HG03469 (cell line): ENCODE measurements around the gene LSM4.

ENCODE experiments used
- ATAC-seq: cut with Tn5 transposase; IDR thresholded peaks from one replicate; pipeline ENCODE4 v1.9.1; 2021; ENCODE audit warnings: mild to moderate bottlenecking, moderate library complexity, moderate number of reproducible peaks; ENCODE audit not compliant: unreplicated experiment

LSM4 gene

DNA sequence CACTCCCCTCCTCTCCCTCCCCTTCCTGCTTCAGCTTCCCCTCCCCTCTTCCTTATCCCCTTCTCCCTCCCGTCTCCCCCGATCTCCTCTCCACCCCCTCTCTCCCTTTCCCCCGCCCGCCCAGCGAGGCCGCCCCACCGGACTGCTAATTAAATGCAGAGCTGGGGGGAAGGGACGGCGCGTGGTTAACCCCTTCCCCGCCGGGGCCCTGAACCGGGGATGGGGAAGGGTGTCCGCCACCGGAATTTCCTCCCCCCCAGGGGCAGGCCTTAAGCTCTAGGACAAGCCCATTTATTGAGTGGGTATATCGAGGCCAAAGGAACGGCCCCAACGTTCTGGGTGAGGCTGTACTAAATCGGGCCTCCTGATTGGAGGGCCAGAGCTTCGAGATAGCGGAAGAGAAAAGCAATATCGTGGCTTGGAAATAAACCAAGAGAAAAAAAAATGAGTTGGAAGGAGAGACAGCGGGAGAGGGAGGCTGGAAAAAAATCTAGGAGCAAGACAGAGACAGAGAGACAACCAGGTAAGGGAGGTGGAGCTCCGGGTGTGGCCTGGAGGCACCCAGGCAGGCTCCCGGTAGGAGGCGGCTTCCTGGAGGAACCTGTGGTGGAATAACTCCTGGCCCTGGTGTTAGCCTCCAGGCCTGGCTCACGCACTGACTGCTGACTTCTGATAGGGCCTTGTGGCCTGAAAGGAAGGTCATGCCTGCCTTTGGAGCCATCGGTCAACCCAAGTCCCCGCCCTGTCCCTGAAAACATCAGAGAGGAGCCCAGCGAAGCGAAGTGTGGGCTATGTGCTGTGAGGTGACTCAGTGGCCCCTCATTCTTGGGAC is 29.9 kb downstream of the LSM4 start:
- no peak for ATAC-seq

DNA sequence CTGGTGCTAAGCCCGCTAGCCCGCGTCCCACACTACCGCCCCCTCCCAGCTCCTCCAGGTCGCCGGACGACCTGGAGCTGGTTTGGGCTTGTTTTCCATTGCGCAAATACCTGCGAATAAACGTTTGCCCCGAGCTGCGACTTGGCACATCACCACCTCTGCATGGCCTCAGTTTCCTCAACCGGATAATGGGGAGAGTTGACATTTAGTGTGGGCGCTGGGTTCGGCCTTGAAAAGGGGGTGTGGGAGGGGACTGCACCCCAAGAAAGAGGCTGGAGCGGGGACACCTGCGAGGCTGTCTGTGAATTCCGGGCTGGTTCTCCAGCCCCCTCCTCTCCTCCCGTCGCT is 30.4 kb downstream of the LSM4 start:
- ATAC-seq = no peak

DNA sequence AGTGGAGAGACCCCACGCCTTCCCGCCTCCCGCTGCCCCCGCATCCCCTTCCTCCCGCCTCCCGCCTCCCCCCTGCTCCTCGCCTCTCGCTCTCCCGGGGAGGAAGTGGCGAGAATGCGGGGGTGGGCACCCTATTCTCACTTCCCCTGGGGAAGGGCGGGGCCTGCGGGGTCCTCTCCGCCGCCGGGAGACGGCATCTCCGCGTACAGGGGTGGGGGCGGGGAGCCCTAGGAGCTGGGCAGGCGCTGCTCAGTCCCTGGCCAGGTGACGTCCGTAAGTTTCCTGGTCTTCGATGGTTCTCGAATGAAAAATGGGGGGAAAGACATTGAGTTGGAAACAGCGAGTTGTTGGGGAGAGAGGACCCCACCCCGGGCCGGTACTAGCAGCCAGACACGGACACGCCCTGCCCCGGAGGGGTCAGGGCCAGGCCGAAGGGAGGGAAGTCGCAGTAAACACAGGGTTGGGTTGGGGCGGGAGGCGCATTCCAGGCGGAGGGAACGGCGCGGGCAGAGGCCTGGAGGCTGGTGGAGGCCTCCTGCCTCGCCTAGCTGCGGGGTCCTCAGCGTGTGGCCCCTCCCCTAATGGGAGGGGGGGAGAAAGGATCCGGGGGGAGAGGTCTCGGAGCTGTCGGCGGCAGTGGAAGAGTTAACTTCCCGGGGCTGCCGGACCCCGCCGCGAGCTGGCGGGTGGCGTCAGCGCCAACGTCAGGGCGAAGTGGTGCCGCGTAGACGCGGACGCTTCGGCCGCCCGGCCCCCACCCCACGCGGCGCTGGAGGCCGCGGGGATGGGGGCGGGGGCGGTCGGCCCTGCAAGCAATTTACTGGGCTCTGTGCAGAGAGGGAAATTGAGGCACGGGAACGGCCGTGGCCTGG is 31.1 kb downstream of the LSM4 start:
- ATAC-seq = no peak

DNA sequence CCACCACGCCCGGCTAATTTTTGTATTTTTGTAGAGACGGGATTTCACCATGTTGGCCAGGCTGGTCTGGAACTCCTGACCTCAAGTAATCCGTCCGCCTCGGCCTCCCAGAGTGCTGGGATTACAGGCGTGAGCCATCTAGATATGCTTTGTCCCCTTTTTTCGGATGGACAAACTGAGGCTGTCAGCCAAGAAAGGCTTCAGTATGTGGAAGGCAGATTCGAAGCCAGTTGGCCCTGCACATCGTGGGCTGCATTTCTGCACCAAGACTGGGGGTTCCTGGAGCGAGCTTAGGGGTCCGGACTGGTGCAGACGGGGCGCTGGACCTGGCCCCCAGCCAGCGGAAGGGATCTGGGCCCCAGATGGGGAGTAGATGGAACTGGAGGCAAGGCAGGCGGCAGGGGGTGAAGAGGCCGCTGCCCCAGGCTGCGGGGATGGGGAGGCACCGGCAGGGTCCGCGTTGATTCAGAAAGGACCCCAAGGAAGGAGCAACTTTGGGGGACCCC is 31.8 kb downstream of the LSM4 start:
- ATAC-seq = no peak

DNA sequence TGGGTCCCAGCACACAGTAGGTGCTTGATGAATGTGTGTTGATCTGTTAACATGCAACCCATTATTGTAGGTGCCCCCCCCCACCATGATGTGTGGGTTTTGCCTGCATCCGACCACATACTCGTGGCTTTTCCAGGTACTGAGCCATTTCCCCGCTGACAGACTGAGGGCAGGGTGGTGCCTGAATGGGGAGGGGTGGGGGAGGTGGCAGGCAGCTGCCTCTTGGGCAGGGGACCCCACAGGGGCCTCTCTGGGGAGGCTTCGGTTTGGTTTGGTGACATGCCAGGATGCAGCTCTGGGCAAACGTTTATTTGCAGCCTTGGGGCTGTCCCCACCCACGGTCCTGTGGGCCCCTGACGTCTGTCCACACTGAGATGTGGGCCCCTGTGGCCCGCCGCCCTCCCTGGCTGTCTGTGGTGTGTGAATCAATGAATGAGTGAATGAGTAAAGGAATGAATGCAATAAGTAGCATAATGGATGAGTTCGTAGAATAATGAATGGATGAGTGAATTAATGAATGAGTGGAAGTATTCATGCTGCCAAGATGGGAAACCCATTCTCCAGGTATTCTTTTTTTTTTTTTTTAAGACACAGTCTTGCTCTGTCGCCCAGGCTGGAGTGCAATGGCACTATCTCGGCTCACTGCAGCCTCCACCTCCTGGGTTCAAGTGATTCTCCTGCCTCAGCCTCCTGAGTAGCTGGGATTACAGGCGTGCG is 32.4 kb downstream of the LSM4 start:
- ATAC-seq = no peak

DNA sequence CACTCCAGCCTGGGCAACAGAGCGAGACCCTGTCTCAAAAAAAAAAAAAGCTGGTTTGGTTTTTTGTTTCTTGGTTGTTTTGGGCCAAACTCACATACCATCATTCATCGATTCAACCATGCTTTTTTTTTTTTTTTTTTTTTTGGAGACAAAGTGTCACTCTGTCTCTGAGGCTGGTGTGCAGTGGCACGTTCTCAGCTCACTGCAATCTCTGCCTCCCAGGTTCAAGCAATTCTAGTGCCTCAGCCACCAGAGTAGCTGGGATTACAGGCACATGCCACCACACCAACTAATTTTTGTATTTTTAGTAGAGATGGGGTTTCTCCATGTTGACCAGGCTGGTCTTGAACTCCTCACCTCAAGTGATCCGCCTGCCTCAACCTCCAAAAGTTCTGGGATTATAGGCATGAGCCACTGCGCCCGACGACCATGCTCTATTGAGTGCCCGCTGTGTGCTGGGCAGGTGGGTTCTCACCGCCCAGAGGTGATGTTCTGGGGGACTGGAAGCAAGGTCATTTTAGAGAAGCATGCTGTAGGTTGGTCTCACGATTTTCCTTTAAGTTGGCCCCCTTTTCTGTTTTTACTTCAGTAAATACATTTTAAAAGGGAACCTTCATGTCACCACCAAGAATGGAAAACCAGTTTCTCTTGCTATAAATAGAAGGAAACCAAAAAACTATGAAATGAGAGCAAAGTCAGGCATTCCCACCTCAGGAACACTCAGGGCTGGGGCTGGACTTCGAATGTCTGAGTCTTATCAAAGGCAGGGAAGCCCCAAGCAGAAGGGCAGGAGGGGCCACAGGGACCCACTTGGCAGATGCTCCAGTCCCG is 33.2 kb downstream of the LSM4 start:
- ATAC-seq = no peak

DNA sequence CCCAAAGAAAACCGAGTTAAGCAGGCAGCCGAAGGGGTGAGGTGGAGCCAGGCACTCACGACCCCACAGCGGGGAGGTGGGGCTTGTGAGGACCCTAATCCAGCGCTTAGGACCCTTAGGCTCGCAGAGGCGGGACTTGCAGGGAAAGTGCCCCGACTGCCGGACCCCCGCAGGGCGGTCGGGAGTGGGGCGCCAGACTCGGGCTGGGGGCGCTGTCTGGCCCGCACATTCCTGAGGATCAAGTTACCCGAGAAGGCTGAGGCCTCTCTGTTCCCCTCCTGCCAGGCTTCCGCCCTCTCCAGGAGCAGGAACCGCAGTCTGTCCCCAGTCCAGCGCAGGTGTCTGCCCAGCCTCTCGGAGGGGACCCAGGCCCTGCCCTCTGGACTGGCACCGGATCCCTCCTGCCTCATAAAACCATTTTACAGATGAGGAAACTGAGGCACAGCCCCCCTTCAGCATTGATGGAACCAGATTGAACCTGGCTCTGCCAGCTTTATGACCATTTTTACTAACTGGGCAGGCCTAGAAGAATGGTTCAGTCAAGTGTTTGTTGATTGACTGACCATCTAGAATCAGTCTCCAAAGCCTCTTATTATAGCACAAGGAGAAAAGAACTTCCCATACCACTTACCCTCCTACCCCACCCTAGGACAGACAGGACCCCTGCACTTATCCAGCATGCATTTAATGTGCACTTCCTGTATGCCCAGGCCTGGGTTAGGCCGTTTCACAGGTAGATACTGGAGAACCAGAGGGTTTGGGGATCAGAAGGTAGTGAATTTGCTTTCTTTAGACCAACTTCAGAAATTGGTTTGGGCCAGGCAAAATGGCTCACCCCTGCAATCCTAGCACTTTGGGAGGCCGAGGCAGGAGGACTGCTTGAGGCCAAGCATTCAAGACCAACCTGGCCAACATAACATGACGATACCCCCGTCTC is 34.8 kb downstream of the LSM4 start:
- ATAC-seq = no peak

DNA sequence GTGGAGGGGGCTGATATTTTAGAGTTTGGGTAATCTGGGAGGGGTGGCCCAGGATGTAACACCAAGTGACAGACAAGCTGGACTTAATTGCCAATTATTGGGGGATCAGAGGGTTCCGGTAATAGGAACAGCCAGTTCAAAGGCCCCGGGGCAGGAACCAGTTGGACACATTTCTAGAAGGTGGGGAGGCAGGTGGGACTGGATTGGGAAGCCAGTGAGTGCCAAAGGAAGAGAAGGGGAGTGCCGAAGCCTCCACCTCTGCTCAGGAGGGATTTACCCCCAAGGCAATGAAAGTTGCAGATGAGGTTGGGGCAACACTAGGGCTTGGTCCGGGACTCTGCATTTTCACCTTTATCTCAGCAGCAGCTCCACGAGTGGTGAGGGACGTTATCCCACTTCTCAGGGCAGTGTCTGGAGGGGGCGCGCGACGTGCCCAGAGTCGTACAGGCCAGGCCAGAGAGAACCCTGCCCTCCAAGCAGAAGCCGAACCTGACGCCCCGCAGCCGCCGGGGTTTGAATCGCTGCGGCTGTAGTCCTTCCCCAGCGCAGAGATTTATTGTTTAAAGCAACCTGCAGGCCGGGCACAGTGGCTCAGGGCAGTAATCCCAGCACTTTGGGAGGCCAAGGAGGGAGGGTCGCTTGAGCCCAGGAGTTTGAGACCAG is 35.8 kb downstream of the LSM4 start:
- ATAC-seq = no peak

DNA sequence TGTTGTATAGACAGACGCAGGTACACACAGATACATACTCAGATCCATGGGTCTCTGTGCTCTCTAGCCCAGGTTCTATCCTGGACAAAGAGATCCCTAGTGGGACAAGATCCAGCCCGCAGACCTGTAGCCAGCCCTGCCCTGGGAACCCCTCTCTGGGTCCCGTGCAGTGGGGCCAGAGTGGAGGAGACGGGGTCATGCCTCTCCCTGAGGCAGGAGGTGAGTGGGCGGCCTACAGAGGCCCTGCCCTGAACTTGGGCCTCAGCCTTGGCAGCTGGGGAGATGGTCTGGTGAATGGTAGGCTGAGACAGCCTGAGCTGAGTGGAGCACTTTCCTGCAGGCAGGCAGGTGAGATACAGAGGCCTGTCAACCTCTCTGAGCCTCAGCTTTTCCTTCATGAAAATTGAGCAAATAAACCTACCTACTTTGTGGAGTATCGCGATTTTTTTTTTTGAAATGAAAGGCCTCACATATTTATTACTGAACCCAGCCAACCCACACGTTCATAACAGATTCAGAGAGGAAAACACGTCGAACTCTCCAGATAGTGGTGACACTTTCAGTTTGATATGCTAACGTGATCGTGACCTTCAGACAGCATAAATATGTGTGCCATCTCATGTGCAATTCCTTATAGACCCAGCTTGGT is 38.0 kb downstream of the LSM4 start:
- no peak for ATAC-seq

DNA sequence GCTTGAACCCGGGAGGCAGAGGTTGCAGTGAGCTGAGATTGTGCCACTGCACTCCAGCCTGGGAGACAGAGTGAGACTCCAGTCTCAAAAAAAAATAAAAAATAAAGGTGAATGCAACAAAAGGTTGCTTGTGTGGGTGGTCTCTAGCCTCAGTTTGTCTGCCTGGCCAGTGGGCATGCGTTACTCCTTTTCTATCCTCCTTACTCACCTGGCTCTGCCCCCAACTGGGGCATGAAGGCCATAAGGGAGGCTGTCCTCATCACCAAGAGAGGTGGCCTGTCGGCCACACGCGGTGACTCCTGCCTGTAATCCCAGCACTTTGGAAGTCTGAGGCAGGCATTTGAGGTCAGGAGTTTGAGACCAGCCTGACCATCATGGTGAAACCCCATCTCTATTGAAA is 39.5 kb downstream of the LSM4 start:
- ATAC-seq = no peak

DNA sequence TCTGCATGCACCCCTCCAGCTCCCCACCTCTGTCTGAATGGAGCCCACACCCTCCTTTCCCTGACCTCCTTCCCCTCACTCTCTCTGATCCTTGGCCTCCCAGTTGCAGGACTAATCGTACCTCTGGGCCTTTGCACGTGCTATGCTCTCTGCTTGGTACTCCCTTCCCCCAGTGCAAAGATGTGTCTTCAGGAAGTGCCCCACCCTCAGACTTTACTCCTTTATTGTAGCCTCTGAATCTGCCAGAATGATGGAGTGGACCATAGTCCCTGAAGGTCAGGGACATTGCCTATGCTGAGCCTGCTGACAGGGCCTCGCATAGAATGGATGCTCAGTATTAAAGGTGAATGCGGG is 40.1 kb downstream of the LSM4 start:
- no peak for ATAC-seq

DNA sequence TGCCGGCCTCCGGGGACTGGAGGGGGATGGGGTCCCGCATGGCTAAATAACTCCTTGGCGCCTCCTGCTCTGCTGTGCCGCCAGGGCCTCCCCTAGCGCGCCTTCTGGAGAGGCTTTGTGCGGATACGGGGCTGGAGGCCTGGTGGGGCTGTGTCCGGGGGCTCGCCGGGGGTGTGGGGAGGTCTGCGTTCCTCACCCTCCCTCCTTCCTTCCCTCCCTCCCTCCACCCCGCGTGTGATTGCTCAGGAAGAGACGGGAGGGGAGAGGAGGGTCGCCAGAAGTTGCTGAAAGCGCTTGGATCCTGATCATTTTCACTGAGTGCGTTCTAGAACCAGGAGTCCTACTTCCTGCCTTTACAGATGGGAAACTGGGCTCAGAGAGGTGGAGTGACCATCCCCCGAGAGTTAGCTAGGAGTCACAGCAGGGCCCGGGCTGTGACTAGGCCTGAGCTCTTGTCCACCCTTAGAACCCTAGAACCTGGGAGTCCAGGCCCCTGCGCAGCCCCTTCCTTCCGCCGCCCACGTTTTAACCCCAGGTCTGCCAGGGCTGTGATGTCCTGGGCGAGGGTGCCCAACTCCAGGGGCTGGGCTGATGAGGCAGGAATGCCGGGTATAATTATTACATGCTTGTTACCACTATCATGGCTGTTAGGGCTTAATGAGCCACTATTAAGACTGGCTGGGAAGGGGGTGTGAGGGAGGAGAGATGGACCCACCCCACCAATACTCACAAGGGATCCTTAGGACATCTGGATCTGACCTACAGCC is 40.7 kb downstream of the LSM4 start:
- ATAC-seq = no peak

DNA sequence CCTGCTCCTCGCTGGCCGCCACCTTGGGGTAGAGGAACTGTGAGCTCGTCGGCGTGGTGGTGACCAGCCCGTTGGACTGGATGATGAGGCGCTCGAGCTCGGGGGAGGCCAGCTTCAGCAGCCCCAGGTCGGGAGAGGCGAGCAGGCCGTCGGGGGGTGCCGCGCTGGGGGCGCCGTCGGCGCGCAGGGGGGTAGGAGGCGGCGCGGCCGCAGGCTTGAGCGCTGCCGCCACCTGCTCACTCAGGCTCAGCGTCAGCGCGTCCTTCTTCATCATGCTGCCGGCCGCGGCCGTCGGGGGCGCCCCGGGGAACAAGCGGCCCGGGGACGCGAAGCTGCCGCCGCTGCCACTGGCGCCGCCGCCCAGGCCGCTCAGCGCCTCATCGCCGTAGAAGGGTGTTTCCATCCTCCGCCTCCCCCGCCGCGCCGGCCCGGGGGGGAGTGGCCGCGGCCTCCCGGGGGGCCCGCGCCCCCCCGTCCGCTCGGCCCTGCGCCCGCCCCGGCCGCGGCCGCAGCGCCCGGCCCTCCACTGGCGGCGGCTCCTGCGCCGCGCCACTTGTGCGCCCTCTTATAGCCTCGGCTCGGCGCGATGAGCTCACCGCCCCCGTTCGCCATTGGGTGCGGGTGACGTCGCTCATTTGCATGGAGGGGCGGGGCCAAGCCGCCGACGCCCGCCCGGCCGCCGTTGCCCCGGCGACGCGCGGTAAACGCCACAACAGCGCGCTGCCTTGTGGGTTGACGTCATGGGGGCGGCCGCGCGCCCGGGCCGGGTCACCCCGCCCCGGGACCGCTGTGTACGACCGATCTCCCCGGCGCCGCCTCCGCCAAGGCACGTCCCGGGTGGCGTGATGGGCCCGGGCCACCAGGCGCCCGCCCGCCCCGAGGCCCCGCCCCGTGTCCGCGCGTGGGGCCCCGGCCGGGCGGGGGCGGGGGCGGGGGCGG is 41.5 kb downstream of the LSM4 start, which contains the start of gene JUND:
JUND (minus strand) TSS at position 541 of the 939 bp plus-strand sequence; CDS start at position 403, 138 bp downstream.
- ATAC-seq = peak; percentile 47

DNA sequence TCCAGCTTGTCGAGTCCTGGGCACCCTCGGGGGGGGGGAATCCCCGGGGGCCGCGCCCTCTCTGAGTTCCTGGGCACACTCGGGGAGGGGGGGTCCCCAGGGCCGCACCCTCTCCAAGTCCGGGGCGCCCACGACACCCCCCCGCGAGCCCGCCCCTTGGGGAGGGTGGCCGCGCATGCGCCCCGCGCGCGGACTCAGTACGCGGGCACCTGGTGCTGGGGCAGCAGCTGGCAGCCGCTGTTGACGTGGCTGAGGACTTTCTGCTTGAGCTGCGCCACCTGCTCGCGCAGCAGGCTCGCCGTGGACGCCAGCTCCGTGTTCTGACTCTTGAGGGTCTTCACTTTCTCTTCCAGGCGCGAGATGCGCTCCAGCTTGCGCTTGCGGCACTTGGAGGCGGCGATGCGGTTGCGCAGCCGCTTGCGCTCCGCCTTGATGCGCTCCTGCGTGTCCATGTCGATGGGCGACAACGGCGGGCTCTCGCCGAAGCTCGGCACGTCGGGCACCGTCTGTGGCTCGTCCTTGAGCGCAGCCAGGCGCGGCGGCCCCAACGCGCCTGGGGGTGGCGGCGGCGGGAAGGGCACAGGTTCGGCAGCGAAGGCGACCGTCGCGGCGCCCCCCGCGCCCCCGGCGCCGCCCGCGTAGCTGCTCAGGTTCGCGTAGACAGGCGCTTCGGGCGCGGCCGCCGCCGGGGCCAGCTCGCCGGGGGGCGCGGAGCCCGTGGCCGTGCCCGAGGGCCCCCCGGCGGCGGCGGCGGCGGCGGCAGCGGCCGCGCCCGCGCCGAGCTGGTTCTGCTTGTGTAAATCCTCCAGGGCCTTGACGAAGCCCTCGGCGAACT is 42.4 kb downstream of the LSM4 start:
- ATAC-seq = no peak

DNA sequence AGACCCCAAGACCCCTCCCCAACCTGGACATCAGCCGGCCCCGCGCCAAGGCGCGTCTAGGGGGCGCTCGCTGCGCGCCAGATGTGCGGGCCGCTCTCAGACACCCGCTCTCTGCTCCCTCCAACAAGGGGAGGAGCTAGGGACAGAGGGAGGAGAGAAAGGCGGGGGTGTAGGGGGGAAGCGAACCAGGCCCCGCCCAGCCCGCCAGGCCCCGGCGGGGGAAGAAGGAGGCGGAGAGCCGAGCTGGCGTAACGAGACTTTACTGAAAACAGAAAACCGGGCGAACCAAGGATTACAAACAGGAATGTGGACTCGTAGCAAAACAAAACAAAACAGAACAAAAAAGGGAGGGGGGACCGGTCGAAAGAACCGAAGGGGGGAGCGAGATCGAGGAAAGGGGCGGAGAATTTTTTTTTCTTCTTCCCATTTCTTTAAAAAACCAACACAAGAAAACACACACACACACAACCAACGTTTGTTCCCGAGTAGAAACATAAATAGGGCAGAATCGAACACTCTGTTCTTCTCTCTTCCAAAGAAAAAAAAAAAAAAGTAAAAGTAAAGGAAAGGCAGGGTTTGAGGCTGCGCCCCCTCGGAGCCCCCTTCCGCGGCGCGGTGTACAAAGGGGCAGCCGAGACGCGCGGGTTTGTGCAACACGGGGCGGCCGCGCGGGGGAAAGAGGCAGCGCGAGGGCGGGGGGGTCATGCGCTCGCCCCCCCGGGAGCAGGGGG is 43.2 kb downstream of the LSM4 start:
- ATAC-seq = no peak
